GM18907 (cell line): ENCODE results near the gene TMX2.
"Not testable (repeated sequence)": the region's sequence is repeated elsewhere in the genome, so short reads cannot be mapped to it uniquely, and the experiment has no call there.

Experiments used
- ATAC-seq: cut with Tn5 transposase; IDR thresholded peaks from one replicate; pipeline ENCODE4 v1.9.1; 2021; ENCODE audit warnings: mild to moderate bottlenecking, moderate library complexity; ENCODE audit not compliant: unreplicated experiment

Gene TMX2, protein sequence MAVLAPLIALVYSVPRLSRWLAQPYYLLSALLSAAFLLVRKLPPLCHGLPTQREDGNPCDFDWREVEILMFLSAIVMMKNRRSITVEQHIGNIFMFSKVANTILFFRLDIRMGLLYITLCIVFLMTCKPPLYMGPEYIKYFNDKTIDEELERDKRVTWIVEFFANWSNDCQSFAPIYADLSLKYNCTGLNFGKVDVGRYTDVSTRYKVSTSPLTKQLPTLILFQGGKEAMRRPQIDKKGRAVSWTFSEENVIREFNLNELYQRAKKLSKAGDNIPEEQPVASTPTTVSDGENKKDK

DNA sequence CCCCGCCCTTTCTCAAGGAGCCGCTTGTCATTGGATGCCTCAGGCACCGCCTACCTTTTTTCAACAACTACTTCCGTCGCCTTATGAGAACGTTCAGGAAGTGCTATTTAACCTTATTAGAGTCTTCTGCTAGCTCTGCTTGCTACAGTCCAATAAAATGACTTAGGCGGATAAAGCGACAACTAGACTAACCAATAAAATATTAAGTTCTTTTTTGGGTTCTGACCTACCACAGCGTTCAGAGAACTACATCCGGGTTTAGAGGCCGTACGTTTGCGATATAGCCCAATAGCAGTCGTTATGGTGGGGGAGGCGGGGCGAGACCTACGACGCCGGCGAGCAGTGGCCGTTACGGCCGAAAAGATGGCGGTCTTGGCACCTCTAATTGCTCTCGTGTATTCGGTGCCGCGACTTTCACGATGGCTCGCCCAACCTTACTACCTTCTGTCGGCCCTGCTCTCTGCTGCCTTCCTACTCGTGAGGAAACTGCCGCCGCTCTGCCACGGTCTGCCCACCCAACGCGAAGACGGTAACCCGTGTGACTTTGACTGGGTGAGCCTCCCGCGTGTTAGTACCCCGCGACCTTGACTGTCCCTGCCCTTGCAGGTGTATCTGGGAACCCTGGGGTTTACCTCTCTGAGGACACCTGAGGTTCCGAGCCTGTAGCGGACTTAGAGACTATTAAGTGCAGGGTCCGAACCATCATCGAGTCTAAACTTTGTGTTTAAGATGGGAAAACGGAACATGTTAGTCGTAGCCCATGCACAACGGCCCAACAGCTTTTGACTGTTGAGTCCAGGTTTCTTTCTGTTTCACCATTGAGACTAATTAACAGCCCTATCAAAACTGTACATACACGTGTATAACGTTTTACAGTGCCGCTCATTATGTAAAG lies at the start of gene TMX2:
Gene TMX2 (plus strand): TSS at position 338 of the 895 bp plus-strand sequence. CDS start 26 bp downstream, at position 364.
- peak; percentile 94 for ATAC-seq

DNA sequence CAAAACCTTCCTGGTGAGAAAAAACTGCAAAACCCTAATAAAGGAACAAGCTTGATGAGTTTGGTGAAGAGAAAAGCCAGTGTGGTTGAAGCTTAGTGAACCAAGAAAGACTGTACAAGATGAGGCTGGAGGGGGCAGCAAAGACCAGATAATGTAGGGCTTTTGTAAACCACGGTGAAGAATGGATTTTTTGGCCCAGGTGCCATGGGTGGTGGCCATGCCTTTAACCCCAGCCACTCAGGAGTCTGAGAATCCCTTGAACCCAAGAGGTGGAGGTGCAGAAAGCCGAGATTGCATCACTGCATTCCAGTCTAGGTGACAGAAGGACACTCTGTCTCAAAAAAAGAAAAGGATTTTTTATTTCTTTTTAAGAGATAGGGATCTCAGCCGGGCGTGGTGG lies 49.5 kb upstream of the TMX2 start:
- ATAC-seq = no peak

DNA sequence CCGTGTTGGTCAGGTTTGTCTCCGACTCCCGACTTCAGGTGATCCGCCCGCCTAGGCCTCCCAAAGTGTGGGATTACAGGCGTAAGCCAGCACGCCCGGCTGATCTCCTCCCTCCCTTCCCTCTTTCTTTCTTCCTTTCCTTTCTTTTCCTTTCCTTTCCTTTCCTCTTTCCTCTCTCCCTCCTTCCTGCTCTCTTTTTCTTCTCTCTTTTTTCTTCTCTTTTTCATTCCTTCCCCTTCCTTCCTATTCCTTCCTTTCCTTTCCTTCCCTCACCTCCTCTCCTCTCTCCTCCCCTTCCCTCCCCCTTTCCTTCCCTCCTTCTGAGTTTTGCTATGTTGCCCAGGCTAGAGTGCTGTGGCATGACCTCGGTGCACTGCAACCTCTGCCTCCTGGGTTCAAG lies 48.4 kb upstream of the TMX2 start:
- ATAC-seq = no peak

DNA sequence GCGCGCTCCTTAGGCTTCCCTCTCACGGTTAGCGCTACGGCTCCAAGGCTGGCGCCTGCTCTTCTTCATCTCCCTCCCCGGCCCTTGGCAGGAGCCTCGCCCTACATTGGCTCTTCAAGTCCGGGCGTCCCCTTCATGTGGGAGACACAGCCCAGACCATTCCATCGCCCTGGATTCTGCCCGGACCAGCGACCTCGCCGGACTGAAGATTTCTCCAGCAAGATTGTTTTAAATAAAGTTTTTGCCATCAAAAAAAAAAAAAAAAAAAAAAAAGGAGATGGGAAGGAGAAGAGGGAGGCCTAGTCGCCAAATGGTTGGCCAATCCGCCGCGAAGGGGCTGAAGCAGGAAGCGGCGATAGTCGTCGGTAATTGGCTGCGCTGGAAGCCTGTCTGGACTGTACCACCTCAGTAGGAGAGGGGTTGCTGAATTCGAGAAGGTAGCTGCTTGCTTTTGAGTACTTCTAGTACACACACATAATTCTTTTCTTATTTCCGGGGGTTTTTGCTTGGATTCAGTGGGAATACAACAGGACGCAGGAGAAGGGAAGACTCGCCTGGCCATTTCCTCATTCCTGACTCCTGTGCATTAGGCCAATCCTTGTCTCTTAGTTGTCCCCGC lies 45.2 kb upstream of the TMX2 start:
- ATAC-seq = peak; percentile 80

DNA sequence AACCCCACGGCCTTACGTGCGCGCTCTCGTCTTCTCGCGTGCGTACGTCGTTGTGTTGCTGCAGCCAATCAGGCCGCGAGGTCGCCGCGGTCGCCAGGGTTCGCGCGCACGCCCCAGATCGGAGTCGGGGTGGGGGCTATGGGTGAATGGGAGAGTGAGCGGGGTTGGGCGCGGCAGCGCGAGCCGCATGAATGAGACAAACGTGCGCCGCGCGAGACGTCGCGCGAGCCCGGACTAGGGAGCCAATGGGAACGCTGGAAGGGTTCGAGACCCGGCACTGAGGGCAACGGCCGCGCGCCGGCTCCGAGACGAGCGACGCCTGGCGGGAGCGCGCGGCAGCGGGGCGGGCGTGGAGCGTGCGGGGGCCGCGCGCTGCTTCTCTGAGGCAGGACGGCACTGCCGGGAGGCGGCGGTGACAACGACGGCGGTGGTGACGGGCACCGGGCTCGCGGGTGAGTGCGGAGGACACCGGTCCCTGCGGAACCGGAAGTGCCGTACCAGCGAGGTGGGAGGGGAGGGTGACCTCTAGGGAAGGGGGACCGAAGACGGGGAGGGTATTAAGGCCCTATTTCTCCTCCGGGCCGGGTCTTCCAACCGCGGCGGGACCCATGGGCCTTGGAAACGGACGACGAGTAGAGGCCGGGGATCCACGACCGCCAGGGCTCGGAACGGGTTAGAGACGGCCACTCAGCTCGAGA lies 44.5 kb upstream of the TMX2 start, which contains the start of gene ZDHHC5:
Gene ZDHHC5 (plus strand): TSS at position 379 of the 698 bp plus-strand sequence. CDS start 4,977 bp downstream, outside the sequence.
- ATAC-seq = peak; percentile 87

DNA sequence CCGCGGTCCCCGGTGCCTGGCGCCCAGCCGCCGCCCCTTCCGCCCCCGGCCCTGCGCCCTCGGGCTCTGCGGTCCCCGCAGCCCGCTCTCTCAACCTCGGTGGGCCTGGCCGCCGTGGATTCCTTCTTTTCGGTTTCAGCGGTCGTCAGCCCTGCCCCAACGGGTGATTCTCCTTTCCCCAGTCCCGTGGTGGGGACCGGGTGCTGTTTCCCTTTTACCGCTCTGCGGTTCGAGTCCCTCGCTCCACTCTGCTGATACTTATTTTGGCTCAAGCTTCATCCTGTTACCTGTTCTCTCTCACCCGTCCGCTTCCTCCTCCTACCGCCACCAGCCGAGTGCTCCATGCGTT lies 44.0 kb upstream of the TMX2 start:
- ATAC-seq = peak; percentile 4

DNA sequence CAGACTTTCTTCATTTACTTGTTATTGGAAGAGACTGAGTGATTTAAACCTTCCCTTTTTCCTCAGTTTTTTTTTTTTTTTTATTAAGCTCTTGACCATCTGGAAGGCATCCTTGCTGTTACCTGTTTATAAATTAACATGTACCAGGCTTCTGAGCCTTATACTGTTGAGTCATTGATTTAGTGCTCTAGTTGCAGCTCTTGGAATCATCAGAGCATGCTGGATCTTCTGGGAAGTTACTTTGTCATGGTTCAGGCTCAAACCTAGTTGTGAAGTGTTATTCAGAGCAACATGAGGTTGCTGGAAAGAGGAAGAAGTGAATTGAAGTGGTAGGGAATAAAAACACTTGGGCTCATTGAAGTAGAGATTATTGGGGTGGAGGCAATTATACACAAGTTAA lies 38.1 kb upstream of the TMX2 start:
- ATAC-seq = no peak

DNA sequence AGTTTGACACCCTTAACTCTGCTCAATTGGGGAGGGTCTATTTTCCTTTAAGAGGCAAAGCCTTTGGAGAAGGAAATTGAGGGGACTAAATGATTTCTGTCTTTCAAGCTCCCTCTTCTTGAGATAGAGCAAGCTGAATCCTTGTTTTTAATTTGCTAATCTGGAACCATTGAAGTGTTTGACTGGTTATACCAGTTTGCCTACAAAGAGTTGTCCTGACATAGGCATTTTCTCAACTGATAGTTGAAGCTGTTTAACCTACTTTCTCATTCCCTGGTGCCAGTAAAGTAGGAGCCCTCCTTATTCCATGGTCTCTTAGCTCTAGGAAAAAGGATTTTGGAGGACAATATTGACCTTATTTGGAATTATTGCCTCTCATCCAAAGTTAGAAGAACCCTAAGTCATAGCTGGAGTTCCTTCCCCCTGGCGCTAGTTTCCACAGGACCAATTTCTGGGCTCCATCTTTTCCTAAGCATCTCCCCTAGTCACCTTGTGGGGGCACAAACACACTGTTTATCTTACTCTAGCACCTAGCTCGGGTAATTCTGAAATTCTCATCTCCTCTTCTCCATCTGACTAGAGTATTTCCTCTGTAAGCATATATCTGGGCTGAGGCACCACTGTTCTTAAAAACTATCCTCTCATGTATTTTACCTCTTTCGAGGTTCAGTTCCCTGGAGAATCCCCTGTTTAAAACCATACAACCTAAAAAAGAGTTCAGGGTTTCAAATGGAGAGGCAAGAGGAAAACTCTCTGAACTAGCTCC lies 37.0 kb upstream of the TMX2 start:
- ATAC-seq = no peak

DNA sequence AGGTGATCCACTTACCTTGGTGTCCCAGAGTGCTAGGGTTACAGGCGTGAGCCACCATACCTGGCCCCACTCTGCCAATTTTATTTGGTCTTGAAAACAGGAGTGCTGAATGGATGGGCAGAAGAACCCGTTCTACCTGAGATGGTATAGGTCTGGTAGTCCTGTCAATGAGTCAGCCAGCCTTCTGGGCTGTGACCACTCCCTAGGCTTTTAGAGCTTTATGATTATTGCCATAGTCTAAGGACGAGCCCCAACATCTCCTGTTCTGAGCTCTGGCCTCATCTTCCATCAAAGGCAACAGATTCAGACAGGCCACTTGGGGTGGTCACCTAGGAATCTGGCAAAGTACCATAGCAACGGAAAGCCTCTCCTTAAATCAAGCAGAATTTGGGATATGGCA lies 33.0 kb upstream of the TMX2 start:
- ATAC-seq = no peak

DNA sequence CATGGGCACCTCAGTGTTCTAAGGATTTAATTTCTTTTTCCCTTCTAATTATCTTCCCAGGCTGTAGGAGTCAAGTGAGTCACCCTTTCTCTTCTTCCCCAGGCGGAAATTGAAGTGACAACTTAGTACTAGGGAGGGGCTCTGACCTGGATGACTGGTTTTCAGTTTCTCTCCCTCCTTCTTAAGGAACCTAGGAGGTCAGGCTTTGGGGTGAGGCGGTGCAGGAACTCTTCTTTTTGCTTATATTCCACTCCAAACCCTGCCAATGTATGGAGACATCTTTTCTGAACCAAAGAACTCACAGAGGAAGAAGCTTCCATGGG lies 31.9 kb upstream of the TMX2 start:
- ATAC-seq = no peak

DNA sequence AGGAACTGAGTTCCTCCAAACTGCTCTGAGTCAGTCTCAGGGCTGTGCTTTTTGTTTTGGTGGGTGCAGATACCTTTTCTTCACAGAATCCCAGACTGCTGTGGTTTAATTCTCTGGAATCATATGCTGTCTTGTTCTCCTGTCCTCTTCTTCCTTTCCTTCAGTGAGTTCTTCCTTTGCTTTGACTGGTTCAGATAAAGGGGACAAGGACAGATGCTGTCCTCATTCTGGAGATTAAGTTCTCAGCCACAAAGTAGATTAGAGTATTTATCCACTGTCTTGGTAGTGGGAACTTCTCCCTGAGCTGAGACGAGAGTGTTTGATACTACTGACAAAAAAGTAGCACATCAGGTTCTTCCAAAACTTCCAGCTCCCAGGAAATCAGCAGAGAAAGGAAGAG lies 31.2 kb upstream of the TMX2 start:
- no peak for ATAC-seq

DNA sequence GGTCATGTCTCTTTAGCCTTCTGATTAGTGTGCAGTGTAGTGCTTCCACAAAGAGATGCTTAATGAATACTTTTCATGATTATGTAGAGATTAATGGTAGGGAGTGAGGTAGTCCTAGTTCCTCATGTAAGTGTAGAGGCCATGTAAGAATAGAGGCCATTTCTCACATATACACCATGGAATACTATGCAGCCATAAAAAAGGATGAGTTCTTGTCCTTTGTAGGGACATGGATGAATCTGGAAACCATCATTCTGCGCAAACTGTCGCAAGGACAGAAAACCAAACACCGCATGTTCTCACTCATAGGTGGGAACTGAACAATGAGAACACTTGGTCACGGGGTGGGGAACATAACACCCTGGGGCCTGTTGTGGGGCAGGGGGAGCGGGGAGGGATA lies 21.9 kb upstream of the TMX2 start:
- not testable (repeated sequence) for ATAC-seq

DNA sequence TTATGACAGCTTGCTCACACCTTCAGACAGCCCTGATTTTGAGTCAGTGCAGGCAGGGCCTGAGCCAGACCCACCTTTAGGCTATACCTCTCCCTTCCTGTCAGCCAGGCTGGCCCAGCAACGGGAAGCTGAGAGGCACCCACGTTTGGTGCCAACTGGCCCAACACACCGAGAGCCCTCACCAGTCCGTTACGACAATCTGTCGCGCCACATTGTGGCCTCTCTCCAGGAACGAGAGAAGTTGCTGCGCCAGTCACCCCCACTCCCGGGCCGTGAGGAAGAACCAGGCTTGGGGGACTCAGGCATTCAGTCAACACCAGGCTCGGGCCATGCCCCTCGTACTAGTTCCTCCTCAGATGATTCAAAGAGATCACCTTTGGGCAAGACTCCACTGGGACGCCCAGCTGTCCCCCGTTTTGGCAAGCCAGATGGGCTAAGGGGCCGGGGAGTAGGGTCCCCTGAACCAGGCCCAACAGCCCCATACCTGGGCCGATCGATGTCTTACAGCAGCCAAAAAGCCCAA lies 13.5 kb upstream of the TMX2 start:
- no peak for ATAC-seq

DNA sequence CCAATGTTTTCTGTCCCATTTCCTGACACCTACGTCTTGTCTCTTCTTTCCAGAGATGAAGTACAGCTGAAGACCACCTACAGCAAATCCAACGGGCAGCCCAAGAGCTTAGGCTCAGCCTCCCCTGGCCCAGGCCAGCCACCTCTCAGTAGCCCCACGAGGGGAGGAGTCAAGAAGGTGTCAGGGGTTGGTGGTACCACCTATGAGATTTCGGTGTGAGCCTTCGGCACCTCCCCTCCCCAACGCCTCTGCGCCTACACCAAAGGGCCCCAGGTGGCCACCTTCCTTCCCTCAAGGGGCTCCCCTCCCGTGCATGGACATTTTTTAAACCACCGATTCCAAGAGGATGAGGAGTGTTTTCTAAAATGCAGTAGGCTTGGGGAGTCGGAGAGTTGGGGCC lies 12.6 kb upstream of the TMX2 start:
- ATAC-seq = no peak

DNA sequence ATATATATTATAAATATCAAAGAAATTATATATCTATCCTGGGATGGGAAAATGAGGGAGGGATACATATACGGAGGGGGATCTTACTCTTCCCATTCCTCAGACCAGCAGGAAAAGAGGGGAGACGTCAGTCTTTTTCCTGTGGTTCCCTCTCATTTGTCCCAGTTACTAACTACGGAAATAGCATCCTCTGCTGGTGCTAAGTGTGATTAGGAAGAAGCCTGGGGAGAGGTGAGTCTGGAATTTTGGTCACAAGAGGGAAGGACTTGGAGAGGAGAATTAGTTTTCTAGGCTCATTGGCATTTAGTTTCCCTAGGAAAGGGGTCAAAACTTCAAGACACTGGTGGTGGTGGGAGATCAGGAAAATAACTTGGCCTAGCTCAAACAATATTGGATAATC lies 12.0 kb upstream of the TMX2 start:
- ATAC-seq = no peak

DNA sequence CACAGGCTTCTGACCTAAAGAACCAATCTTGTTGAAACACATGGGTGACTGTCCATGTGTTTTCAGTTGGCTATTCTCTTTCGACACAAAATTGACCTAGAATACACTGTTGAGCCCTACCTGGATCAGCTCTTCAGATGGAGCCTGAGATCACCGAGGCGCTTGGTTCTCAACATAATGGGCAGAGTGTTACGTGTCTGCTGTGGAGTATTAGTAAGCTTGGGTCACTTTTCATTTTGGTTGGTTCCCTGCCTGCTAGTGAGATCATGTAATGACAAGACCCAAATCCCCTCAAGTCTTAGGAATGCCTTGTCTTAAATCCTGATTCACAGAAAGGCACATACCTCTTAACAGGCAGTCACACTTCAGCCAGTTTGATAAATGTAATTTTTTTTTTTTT lies 9.1 kb upstream of the TMX2 start:
- no peak for ATAC-seq

DNA sequence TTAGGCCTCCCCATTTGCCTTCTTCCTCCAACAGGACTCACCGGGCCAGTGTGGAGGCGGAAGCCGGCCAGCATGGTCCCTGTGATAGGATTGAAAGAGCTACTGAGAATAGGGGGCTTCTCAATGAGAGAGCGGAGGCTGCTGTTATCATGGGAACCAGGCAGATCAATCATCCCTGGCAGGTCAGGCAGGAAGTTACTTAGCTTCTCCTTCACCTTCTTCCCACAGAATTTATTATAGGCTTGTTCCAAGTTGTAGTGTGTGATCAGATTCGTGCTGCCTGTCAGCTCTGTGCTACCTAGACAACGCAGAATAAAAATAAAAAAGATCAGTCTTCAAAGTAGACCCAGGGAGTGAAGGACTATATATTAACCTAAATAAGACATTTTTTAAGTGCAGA lies 7.5 kb upstream of the TMX2 start:
- ATAC-seq = no peak

DNA sequence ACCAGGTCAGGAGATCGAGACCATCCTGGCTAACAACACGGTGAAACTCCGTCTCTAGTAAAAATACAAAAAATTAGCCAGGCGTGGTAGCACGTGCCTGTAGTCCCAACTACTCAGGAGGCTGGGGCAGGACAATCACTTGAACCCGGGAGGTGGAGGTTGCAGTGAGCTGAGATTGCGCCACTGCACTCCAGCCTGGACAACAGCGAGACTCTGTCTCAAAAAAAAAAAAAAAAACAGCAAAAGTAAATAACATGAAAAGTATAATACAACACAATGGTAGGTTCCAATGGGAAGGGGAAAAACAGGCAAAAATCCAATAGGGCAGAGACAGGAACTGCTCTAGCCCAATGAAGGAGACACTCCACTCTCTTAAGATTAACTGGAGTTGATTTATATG lies 7.0 kb upstream of the TMX2 start:
- ATAC-seq = not testable (repeated sequence)

DNA sequence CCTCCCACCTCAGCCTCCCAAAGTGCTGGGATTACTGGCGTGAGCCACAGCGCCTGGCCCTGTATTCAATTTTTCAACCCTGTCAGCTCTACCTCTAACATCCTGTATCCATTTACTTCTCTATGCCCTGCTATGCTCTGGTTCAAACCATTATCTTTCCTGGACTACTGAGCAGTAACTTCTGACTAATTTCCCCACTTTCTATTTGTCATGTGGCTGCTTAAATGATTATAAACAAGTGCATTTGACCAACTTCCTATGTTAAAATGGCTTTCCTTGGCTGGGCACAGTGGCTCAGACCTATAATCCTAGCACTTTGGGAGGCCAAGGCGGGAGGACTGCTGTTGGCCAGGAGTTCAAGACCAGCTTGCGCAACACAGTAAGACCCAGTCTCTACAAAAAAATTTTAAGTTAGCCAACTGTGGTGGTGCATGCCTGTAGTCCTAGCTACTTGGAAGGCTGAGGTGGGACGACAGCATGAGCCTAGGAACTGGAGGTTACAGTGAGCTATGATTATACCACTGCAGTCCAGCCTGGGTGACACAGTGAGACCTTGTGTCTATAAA lies 2.5 kb upstream of the TMX2 start:
- ATAC-seq = no peak
